ENCODE data around the gene ADD2.
"Not testable (repeated sequence)": the region's sequence is repeated elsewhere in the genome, so short reads cannot be mapped to it uniquely, and the experiment has no call there.

The ADD2 gene

DNA sequence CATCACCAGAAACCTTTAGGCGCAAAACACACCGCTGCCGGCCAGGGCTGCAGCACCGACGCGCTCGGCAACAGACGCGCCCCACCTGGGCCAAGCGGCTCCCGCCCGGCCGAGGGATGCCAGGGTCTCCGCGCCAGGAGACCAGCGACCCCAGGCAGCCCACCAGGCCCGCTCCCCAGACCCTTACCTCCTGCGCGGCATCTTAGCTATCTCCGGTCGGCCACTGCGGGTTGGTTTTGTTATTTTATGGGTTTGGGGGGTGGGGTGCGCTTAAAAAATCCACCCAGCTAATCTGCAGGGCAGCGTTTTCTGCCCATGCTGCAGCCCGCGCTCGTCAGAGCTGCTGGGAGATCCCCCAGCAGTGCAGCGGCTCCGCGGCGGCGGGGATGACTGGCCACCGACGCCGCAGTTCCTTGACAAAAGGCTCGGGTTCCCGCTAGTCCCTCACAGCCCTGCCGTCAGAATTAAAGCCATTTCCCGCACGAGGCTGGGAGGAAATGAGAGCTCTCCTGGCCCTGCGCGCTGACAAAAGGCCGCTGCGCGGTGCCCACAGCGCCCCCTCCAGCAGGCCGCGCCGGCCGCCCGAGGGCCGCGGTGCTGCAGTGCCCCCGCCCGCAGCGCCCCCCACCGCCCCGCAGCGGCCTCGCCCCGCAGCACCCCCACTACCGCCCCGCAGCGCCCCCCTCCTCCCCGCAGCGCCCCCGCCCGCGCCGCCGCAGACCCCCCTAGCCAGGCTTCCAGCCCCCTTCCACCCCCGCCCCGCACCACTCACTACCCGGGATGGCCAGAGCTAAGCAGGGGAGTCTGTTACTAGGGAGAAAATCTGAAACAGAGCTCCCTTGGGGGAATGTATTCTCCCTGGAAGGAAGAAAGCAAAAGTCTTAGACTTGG lies at the start of gene ADD2:
Gene ADD2 (minus strand): TSS at position 502 of the 891 bp plus-strand sequence. CDS start 61,792 bp downstream, outside the sequence.
- no peak for FAIRE-seq

- no peak for FAIRE-seq
These were observed 49.4 kb upstream of the ADD2 start for GRCh38 chr2:70817284-70817954.

GRCh38 chr2:70816726-70817125 lies 48.7 kb upstream of the ADD2 start:
- FAIRE-seq: no peak

DNA sequence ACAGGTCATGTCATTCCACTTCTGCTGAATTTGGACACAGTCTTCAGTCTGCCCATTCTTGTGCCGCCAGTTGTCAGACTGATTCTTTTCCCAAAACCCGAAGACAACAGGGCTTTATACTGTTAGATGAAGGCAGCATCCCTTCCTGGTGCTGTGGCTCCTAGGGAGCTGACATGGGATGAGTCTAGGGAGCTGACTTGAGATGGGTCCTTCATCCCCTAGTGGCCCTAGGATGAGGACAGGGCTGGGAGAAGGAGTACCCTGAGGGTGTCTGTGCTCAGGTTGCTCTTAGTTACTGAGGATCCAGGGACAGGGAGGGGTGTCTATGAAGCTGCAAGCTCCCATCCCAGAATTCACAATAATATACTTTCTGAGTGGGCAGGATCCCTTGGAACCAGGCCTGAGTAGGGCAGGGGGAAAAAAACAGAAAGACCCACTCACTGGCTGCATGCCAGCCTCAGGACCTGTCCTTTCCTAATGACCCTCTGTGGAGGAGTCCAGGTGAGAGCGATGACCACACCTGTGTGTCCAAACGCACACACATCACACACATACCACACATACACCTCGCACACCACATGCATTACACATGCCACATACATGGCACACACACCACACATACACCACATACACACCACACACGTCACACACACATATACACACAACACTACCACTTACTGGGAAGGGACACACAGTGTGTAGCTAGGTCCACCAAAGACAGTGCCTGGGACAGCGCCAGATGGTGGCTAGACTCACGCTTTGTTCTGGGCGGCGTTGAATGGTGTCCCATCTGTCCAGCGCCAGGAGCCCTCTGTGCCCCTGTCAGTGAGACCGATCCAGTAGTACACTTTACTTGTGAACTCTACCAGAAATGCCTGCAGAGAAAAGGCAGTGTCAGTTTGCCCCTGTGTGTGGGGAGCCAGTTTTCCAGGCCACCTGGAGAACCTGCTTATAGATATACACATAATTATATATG lies 41.3 kb upstream of the ADD2 start:
- FAIRE-seq: no peak

DNA sequence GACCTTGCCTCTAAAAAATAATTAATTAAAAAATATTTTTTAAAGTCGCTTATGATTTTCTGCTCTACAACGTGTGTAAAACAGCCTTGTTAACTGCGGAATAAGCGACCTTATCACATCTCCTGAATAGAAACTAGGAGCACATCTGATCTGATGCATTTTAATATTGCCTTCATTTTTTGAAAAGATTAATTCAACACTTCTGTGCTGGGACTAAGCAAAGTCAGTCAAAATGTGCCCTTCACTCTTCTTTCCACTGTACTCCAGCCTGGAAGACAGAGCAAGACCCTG lies 39.8 kb upstream of the ADD2 start:
- no peak for FAIRE-seq

- FAIRE-seq: no peak
These were observed 39.3 kb upstream of the ADD2 start for GRCh38 chr2:70807102-70807827.

DNA sequence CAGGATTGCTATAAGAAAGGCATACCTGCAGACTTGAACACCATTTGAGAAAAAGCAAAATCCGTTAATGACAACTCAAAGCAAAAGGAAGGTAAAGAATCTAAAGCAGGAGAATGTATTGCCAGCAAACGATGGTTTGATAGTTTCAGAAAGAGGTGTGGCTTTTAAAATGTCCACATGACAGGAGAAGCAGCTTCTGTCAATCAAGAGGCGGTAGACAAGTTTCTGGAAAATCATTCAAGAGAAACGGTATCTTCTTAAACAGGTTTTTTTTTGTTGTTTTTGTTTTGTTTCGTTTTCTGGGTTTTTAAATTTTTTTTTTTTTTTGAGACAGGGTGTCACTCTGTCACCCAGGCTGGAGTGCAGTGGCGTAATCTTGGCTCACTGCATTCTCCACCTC lies 38.6 kb upstream of the ADD2 start:
- no peak for FAIRE-seq

DNA sequence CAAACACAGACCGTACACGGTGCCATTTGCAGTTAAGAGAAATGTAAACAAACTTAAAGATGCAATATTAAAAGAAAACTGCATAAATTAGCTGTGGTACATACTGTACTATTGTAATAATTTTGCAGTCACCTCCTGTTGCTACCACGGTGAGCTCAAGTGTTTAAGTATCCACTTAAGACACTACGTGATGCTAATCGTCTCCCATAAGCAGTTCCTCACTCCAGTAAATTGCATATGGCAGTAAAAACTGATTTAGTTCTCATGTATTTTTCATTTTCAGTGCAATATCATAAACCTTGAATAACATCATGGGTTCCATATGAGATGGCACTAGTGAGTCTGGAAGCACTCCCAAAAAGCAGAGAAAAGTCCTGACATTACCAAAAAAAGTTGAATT lies 38.0 kb upstream of the ADD2 start:
- FAIRE-seq: no peak

DNA sequence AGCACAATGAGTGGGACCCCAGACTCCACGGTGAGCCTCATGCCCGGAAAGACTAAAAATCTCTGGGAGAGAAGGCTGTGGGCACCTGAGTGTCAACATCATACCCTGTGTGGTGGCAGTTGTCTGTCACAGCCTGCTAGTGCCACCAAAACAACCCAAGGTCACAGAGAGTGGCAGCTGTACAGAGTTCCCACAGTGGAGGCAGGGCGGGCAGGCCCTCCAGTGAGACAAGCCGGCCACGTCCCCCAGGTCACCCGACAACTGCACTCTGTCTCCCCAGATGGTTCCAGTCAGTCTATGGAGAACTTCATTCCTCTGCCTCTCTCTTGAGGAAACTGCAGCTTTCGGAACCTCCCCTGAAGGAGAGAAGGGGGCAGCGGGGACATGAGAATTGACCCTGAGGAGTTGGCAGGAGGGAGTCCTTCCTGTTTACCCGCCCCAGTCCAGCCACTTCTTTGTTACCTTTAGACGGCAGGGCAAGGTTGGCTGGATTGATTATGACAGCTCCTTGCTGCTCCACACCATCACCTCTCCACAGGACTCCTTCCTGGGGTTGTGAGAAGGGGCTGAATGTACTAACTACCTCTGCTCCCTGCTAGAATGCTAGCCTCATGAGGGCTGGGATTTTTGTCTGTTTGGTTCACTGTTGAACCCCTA lies 33.7 kb upstream of the ADD2 start:
- no peak for FAIRE-seq

- FAIRE-seq: no peak
These were observed 31.7 kb upstream of the ADD2 start for GRCh38 chr2:70799706-70800105.

DNA sequence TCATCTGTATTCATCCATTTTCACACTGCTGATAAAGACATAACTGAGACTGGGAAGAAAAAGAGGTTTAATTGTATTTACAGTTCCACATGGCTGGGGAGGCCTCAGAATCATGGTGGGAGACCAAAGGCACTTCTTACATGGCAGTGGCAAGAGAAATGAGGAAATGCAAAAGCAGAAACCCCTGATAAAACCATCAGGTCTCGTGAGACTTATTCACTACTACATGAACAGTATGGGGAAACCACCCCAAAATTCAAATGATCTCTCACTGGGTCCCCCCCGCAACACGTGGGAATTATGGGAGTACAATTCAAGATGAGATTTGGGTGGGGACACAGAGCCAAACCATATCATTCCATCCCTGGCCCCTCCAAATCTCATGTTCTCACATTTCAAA lies 30.0 kb upstream of the ADD2 start:
- FAIRE-seq: not testable (repeated sequence)

DNA sequence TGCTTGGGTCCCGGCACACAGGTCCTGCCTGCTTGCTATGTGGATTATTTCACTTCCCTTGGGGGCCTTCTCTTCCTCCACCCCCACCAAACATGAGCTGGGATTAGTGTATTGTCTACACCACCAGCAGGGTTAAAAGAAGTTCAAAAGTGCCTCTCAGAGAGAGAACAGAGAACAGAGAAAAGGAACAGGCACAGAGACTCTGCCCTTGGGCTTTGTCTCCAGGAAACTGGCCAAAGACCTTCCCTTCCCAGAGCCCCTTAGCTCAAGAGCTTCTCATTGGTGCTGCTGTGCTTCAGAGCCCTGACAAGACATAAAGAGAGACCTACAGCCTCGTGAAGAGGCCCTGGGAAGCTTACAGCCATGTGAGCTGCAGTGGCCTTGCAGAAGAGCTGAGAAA lies 29.5 kb upstream of the ADD2 start:
- no peak for FAIRE-seq

DNA sequence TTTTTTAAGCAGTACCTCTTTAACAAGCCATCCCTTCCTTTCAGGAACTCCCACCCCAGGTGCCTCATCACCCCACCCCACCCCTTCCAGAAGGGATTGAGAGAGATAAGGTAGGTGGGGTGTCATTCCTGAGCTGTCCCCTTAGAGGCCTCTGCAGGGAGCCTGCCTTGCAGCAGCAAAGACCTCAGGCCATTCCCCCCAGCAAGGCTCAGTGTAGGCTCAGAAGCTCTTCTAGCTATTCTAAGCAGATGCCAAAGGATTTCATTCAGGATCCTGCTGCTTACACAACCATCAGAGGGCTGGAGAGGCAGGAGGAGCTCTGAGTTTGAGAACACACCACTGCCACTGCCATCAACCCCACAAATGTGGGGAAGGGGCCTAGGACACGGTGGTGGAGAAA lies 28.3 kb upstream of the ADD2 start:
- FAIRE-seq: no peak

- no peak for FAIRE-seq
These were observed 27.4 kb upstream of the ADD2 start for GRCh38 chr2:70795164-70795995.

DNA sequence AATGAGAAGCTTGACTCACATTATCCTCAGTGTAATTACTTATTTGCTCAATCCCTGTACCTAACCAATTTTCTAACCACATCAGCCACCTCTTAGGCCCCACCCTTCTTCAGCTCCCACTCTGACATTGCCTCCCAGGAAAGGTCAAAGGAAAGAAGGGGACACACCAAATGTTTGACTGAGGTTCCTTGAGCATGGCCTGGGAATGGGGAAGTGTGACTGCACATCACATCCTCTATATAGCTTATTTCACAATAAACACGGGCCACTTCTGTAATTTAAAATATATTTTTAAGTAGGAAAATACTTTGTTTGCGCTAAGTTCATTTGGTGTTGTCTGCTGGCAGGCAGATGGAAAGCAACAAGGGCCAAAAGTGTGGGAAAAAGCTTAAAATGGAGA lies 25.4 kb upstream of the ADD2 start:
- no peak for FAIRE-seq

- no peak for FAIRE-seq
These were observed 22.3 kb upstream of the ADD2 start, which contains the start of gene FIGLA for GRCh38 chr2:70790136-70790828. Gene FIGLA (minus strand): TSS chr2:70790643. CDS start chr2:70790638, 5 bp downstream.

- no peak for FAIRE-seq
These were observed 21.5 kb upstream of the ADD2 start for GRCh38 chr2:70789304-70790135.

- FAIRE-seq: no peak
These were observed 17.3 kb upstream of the ADD2 start for GRCh38 chr2:70785137-70785911.

Data from endometrium (tissue), 2 donors.